GM21360 (cell line): Measurements from ENCODE around the gene IL17F.
A peak's percentile ranks its signal among the peaks of the same experiment; 100 is the strongest.

Experiments
- ATAC-seq: cut with Tn5 transposase; IDR thresholded peaks from one replicate; pipeline ENCODE4 v1.9.1; 2021; ENCODE audit warnings: mild to moderate bottlenecking, moderate library complexity; ENCODE audit not compliant: unreplicated experiment

The IL17F gene

GRCh38 chr6:52195886-52196285 is 48.4 kb downstream of the IL17F start:
- no peak for ATAC-seq

DNA sequence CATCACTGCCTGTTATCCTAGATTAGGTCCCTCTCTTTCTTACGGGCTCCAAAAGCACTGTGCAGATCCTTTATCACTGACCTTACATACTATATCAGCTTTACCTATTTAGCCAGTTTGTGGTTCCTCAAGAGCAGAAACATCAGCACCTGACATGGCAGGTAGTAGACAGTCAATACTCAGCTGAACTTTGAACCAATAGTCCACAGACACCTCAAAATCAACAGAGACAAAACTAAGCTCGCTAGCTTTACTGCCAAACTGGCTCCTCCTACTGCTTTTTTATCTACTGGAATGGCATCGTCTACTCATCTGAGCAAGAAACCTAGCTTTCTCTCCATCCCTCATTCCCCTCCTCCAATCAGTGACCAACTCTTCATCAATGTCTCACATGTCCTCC is 52.5 kb downstream of the IL17F start:
- ATAC-seq: no peak

DNA sequence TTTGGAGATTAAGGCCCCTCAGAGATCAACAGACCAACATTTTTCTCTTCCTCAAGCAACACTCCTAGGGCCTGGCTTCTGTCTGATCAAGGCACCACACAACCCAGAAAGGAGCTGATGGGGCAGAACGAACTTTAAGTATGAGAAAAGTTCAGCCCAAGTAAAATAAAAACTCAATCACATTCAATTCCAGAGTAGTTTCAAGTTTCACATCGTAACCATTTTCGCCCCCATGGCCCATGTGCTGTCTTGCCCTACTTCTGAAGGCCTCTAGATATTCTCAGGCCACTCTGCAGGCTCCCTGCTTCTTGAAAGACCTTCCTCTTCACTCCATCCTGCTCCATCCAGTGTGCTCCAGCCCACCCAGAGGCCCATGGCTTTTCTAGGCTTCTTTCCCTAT is 53.9 kb downstream of the IL17F start:
- ATAC-seq: peak; percentile 63

- ATAC-seq: no peak
Measured at GRCh38 chr6:52189974-52190373, 54.3 kb downstream of the IL17F start.

DNA sequence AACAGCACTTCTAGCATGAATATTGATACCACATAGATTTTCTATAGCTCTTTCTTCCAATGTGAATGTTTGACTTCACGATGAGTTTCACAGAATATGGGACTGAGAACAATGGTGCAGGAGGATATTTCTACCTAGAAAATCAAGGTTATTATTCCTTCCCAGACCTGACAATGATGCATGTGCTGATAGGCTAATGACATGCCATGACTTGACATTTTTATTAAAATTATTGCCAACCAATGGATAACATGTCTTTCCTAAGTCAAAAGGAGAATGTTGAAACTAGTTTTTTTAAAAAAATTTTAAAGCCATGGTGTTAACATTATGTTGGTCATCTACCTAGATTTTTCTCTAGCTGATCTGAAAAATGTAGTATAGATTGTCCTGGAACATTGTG is 57.2 kb downstream of the IL17F start:
- no peak for ATAC-seq
